HL-60/S4 (cell line): ENCODE measurements around the gene SH2B3.
"Not testable (repeated sequence)": the region's sequence is repeated elsewhere in the genome, so short reads cannot be mapped to it uniquely, and the experiment has no call there.

Source experiments
- in situ Hi-C: fragments of 300-500 bp; cut with MboI; formaldehyde crosslinking; loops from 2 replicates; pipeline ENCODE4 v1.14.3; 2022; ENCODE audit warnings: low sequenced_read_pairs

The SH2B3 gene

GRCh38 chr12:111405859-111406473 is at the start of gene SH2B3:
Gene SH2B3, plus strand, starts transcription at chr12:111405923. Its CDS starts 12,223 bp downstream, at chr12:111418146.
- in situ Hi-C loops, result no loop called here

- in situ Hi-C loops, result no loop called here
These were observed 46.4 kb upstream of the SH2B3 start for GRCh38 chr12:111359231-111359913.

- in situ Hi-C loops, result no loop called here
These were observed 45.8 kb upstream of the SH2B3 start for GRCh38 chr12:111359914-111360276.

- in situ Hi-C loops, result no loop called here
These were observed 45.3 kb upstream of the SH2B3 start for GRCh38 chr12:111360325-111360930.

GRCh38 chr12:111361073-111361716 is 44.5 kb upstream of the SH2B3 start:
- in situ Hi-C loops, result no loop called here

- in situ Hi-C loops, result no loop called here
These were observed 43.8 kb upstream of the SH2B3 start for GRCh38 chr12:111361717-111362576.

GRCh38 chr12:111362687-111363475 is 42.8 kb upstream of the SH2B3 start:
- in situ Hi-C loops, result no loop called here

- in situ Hi-C loops, result no loop called here
These were observed 42.1 kb upstream of the SH2B3 start for GRCh38 chr12:111363578-111363977.

GRCh38 chr12:111366075-111366474 is 39.6 kb upstream of the SH2B3 start:
- in situ Hi-C loops, result no loop called here

- in situ Hi-C loops, result no loop called here
These were observed 39.1 kb upstream of the SH2B3 start for GRCh38 chr12:111366583-111366982.

GRCh38 chr12:111367661-111368221 is 38.0 kb upstream of the SH2B3 start:
- in situ Hi-C loops, result no loop called here

GRCh38 chr12:111368291-111368787 is 37.4 kb upstream of the SH2B3 start:
- in situ Hi-C loops, result no loop called here

GRCh38 chr12:111368788-111369495 is 36.8 kb upstream of the SH2B3 start, which contains the start of gene PHETA1:
Gene PHETA1, minus strand, starts transcription at chr12:111369095. Its CDS starts 5,668 bp downstream, at chr12:111363427.
- in situ Hi-C loops, result no loop called here

GRCh38 chr12:111369496-111370220 is 36.1 kb upstream of the SH2B3 start:
- in situ Hi-C loops, result no loop called here

- in situ Hi-C loops, result not testable (repeated sequence)
These were observed 32.5 kb upstream of the SH2B3 start for GRCh38 chr12:111373231-111373630.

GRCh38 chr12:111377440-111377839 is 28.3 kb upstream of the SH2B3 start:
- in situ Hi-C loops, result no loop called here

- in situ Hi-C loops, result no loop called here
These were observed 25.7 kb upstream of the SH2B3 start for GRCh38 chr12:111379942-111380554.

GRCh38 chr12:111384596-111384995 is 21.1 kb upstream of the SH2B3 start:
- in situ Hi-C loops, result no loop called here
